ENCODE results near the gene TADA2A. TPM values are rescaled to one million over a fixed set of nuclear protein-coding genes. Genes with fewer than 3 reads are reported as not detected.

Gene TADA2A
- total RNA-seq, 1 donor from 2014 or later = 28.7 TPM

DNA sequence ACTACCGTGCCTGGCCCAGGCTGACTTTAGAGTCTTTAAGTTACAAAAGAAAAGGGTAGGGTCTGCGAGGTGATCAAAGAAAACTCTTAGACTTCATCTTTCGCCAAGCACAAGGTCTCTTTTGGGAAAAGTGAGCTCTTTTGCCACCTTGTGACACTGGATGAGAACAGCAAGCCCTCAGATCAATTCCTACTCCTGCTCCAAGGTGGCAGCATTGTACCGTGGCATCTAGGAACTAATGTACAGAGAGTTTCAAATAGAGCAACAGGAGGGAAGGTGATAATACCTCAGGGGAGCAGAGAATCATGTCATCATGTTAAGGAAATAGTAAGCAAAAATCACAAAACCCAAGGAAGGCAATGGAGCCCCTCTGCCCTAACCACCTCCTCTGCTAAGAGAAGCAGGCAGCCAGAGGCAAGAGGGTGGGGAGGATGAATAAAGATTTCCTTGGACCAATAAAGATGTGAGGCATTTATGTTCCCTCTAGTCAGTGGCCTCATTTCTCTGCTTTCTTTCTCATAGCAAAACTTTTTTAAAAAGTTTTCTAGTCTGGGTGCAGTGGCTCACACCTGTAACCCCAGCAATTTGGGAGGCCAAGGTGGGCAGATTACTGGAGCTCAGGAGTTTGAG is 33.0 kb upstream of the TADA2A start:
- H3K4me1 ChIP-seq (ENCODE audit: control insufficient read depth in 3 of 3, insufficient read depth in 3 of 3, low read length in 3 of 3) = no peaks in the 10 kb centered on the region
- H3K27me3 ChIP-seq (ENCODE audit: control insufficient read depth in 3 of 3, insufficient read depth in 3 of 3, low read length in 3 of 3) = no peaks in the 10 kb centered on the region
- H3K36me3 ChIP-seq (ENCODE audit: control insufficient read depth in 3 of 3, insufficient read depth in 3 of 3, low read length in 3 of 3) = no peaks in the 10 kb centered on the region
- H3K27ac ChIP-seq (ENCODE audit: low read depth, low read length) = no peak overlapping the region
- H3K9ac ChIP-seq (ENCODE audit: low read depth in 1 of 3, low read length in 3 of 3) = peak overlapping the region in 1 of 3 donors; percentile 17
- H3K4me3 ChIP-seq (ENCODE audit: low read length in 3 of 3) = no peak overlapping the region
- H3K9me3 ChIP-seq (ENCODE audit: control insufficient read depth in 3 of 3, low read length in 3 of 3) = no peaks in the 10 kb centered on the region

GRCh38 chr17:37375706-37376105 is 31.0 kb upstream of the TADA2A start, which contains the start of gene C17orf78:
TSS of gene C17orf78 (plus strand) at chr17:37375985. CDS start at chr17:37376093, 108 bp downstream.
- Histone ChIP-seq H3K4me1 (ENCODE audit: control insufficient read depth in 3 of 3, insufficient read depth in 3 of 3, low read length in 3 of 3) (no peaks in the 10 kb centered on the region), H3K27me3 (ENCODE audit: control insufficient read depth in 3 of 3, insufficient read depth in 3 of 3, low read length in 3 of 3) (no peaks in the 10 kb centered on the region), H3K27ac (ENCODE audit: low read depth, low read length) (no peak within 1 kb of the TSS), H3K9ac (ENCODE audit: low read depth in 1 of 3, low read length in 3 of 3) (no peak within 1 kb of the TSS), H3K9me3 (ENCODE audit: control insufficient read depth in 3 of 3, low read length in 3 of 3) (no peaks in the 10 kb centered on the region), H3K36me3 (ENCODE audit: control insufficient read depth in 3 of 3, insufficient read depth in 3 of 3, low read length in 3 of 3) (no peaks in the 10 kb centered on the region), H3K4me3 (ENCODE audit: low read length in 3 of 3) (no peak within 1 kb of the TSS)

DNA sequence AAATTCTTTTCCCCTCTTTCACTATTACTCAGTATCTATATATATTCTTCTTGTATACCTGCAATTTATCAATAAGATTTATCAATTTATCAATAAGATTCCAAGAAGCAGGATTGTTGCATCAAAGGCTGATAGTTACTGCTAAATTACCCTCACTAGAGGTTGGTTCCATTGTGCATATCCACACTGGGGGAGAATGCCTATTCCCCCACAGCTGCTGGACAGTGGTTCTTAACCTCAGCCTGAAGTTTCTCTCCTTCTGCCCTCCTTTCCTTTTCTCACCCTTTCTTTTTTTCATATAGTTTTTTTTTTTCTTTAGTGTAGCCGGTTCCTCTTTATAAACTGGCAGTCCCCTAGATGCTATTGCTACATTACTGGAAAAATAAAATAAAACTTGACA is 24.6 kb upstream of the TADA2A start:
- H3K27ac ChIP-seq (ENCODE audit: low read depth, low read length) = no peak overlapping the region
- H3K27me3 ChIP-seq (ENCODE audit: control insufficient read depth in 3 of 3, insufficient read depth in 3 of 3, low read length in 3 of 3) = no peaks in the 10 kb centered on the region
- H3K4me3 ChIP-seq (ENCODE audit: low read length in 3 of 3) = no peak overlapping the region
- H3K9me3 ChIP-seq (ENCODE audit: control insufficient read depth in 3 of 3, low read length in 3 of 3) = no peaks in the 10 kb centered on the region
- H3K36me3 ChIP-seq (ENCODE audit: control insufficient read depth in 3 of 3, insufficient read depth in 3 of 3, low read length in 3 of 3) = no peaks in the 10 kb centered on the region
- H3K9ac ChIP-seq (ENCODE audit: low read depth in 1 of 3, low read length in 3 of 3) = no peak overlapping the region
- H3K4me1 ChIP-seq (ENCODE audit: control insufficient read depth in 3 of 3, insufficient read depth in 3 of 3, low read length in 3 of 3) = no peaks in the 10 kb centered on the region

DNA sequence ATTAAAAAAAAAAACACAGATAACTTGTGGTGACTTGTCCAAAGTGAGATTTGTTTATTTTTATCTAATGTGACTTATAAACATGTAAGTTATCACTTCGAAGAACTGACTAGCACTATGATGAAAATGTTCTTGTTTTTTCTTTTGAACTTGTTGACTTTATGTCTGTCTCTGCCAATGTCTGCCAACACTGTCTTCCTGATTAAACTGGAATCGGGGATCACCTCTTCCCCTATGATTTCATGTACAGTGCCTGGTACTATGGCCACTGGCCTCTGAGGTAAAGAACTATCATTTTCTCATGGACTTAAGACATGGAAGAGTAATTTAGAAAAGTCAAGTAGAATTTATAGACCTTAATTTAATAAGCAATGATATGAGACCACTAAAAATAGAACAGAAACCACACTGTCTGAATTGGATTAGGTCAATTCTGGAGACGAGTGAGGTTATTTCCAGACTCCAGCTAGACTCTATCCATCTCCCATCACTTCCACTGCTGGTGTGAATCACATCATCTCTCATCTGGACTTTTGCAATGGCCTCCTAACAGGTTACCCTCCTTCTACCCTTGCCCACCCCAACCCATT is 22.0 kb upstream of the TADA2A start:
- Histone ChIP-seq H3K9me3 (ENCODE audit: control insufficient read depth in 3 of 3, low read length in 3 of 3) (no peaks in the 10 kb centered on the region), H3K9ac (ENCODE audit: low read depth in 1 of 3, low read length in 3 of 3) (no peak overlapping the region), H3K4me1 (ENCODE audit: control insufficient read depth in 3 of 3, insufficient read depth in 3 of 3, low read length in 3 of 3) (no peaks in the 10 kb centered on the region), H3K27ac (ENCODE audit: low read depth, low read length) (no peak overlapping the region), H3K4me3 (ENCODE audit: low read length in 3 of 3) (no peak overlapping the region), H3K27me3 (ENCODE audit: control insufficient read depth in 3 of 3, insufficient read depth in 3 of 3, low read length in 3 of 3) (no peaks in the 10 kb centered on the region), H3K36me3 (ENCODE audit: control insufficient read depth in 3 of 3, insufficient read depth in 3 of 3, low read length in 3 of 3) (no peaks in the 10 kb centered on the region)

GRCh38 chr17:37385474-37385990 is 21.2 kb upstream of the TADA2A start:
- Histone ChIP-seq H3K27me3 (ENCODE audit: control insufficient read depth in 3 of 3, insufficient read depth in 3 of 3, low read length in 3 of 3) (no peaks in the 10 kb centered on the region), H3K4me3 (ENCODE audit: low read length in 3 of 3) (no peak overlapping the region), H3K9me3 (ENCODE audit: control insufficient read depth in 3 of 3, low read length in 3 of 3) (no peaks in the 10 kb centered on the region), H3K4me1 (ENCODE audit: control insufficient read depth in 3 of 3, insufficient read depth in 3 of 3, low read length in 3 of 3) (no peaks in the 10 kb centered on the region), H3K27ac (ENCODE audit: low read depth, low read length) (no peak overlapping the region), H3K36me3 (ENCODE audit: control insufficient read depth in 3 of 3, insufficient read depth in 3 of 3, low read length in 3 of 3) (no peaks in the 10 kb centered on the region), H3K9ac (ENCODE audit: low read depth in 1 of 3, low read length in 3 of 3) (no peak overlapping the region)

GRCh38 chr17:37386462-37386861 is 20.2 kb upstream of the TADA2A start:
- no peaks in the 10 kb centered on the region for H3K36me3 ChIP-seq (ENCODE audit: control insufficient read depth in 3 of 3, insufficient read depth in 3 of 3, low read length in 3 of 3)
- no peaks in the 10 kb centered on the region for H3K27me3 ChIP-seq (ENCODE audit: control insufficient read depth in 3 of 3, insufficient read depth in 3 of 3, low read length in 3 of 3)
- H3K27ac ChIP-seq (ENCODE audit: low read depth, low read length) = no peak overlapping the region
- H3K4me1 ChIP-seq (ENCODE audit: control insufficient read depth in 3 of 3, insufficient read depth in 3 of 3, low read length in 3 of 3) = no peaks in the 10 kb centered on the region
- no peak overlapping the region for H3K9ac ChIP-seq (ENCODE audit: low read depth in 1 of 3, low read length in 3 of 3)
- no peaks in the 10 kb centered on the region for H3K9me3 ChIP-seq (ENCODE audit: control insufficient read depth in 3 of 3, low read length in 3 of 3)
- H3K4me3 ChIP-seq (ENCODE audit: low read length in 3 of 3) = no peak overlapping the region

DNA sequence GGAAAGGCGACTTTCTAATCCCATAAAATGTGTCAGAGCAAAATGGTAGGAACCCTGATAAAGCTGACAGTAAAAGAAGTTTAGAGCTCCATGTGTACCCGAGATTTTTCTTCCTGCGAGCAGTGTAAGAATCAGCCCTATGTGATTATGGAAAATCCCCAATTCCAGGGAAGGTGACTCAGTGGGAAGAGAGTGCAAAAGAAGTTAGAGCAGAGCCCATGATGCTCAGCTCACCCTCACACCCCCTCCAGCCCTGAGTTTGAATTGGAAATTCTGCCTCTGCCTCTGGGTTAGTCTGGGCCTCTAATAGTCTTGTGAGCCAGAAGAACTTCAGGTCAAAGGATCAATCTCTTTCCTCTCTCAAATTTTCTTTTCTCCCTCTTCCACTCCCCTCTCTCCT is 18.4 kb upstream of the TADA2A start:
- Histone ChIP-seq H3K4me1 (ENCODE audit: control insufficient read depth in 3 of 3, insufficient read depth in 3 of 3, low read length in 3 of 3) (peaks cover 0 to 3% (median 0%) of the 10 kb centered on the region in 3 donors), H3K27ac (ENCODE audit: low read depth, low read length) (no peak overlapping the region), H3K4me3 (ENCODE audit: low read length in 3 of 3) (no peak overlapping the region), H3K9ac (ENCODE audit: low read depth in 1 of 3, low read length in 3 of 3) (no peak overlapping the region), H3K36me3 (ENCODE audit: control insufficient read depth in 3 of 3, insufficient read depth in 3 of 3, low read length in 3 of 3) (no peaks in the 10 kb centered on the region), H3K27me3 (ENCODE audit: control insufficient read depth in 3 of 3, insufficient read depth in 3 of 3, low read length in 3 of 3) (no peaks in the 10 kb centered on the region), H3K9me3 (ENCODE audit: control insufficient read depth in 3 of 3, low read length in 3 of 3) (no peaks in the 10 kb centered on the region)

- peaks cover 0 to 3% (median 0%) of the 10 kb centered on the region in 3 donors for H3K4me1 ChIP-seq (ENCODE audit: control insufficient read depth in 3 of 3, insufficient read depth in 3 of 3, low read length in 3 of 3)
- no peak overlapping the region for H3K27ac ChIP-seq (ENCODE audit: low read depth, low read length)
- no peaks in the 10 kb centered on the region for H3K36me3 ChIP-seq (ENCODE audit: control insufficient read depth in 3 of 3, insufficient read depth in 3 of 3, low read length in 3 of 3)
- no peaks in the 10 kb centered on the region for H3K9me3 ChIP-seq (ENCODE audit: control insufficient read depth in 3 of 3, low read length in 3 of 3)
- no peak overlapping the region for H3K4me3 ChIP-seq (ENCODE audit: low read length in 3 of 3)
- H3K27me3 ChIP-seq (ENCODE audit: control insufficient read depth in 3 of 3, insufficient read depth in 3 of 3, low read length in 3 of 3) = no peaks in the 10 kb centered on the region
- no peak overlapping the region for H3K9ac ChIP-seq (ENCODE audit: low read depth in 1 of 3, low read length in 3 of 3)
These were observed 17.5 kb upstream of the TADA2A start for GRCh38 chr17:37389160-37389559.

- no peaks in the 10 kb centered on the region for H3K27me3 ChIP-seq (ENCODE audit: control insufficient read depth in 3 of 3, insufficient read depth in 3 of 3, low read length in 3 of 3)
- no peaks in the 10 kb centered on the region for H3K36me3 ChIP-seq (ENCODE audit: control insufficient read depth in 3 of 3, insufficient read depth in 3 of 3, low read length in 3 of 3)
- no peak overlapping the region for H3K4me3 ChIP-seq (ENCODE audit: low read length in 3 of 3)
- no peaks in the 10 kb centered on the region for H3K9me3 ChIP-seq (ENCODE audit: control insufficient read depth in 3 of 3, low read length in 3 of 3)
- peaks cover 0 to 3% (median 0%) of the 10 kb centered on the region in 3 donors for H3K4me1 ChIP-seq (ENCODE audit: control insufficient read depth in 3 of 3, insufficient read depth in 3 of 3, low read length in 3 of 3)
- no peak overlapping the region for H3K9ac ChIP-seq (ENCODE audit: low read depth in 1 of 3, low read length in 3 of 3)
- H3K27ac ChIP-seq (ENCODE audit: low read depth, low read length) = no peak overlapping the region
These were observed 15.5 kb upstream of the TADA2A start for GRCh38 chr17:37391146-37391545.

- Histone ChIP-seq H3K4me1 (ENCODE audit: control insufficient read depth in 3 of 3, insufficient read depth in 3 of 3, low read length in 3 of 3) (peaks cover 0 to 3% (median 0%) of the 10 kb centered on the region in 3 donors), H3K4me3 (ENCODE audit: low read length in 3 of 3) (no peak overlapping the region), H3K27ac (ENCODE audit: low read depth, low read length) (no peak overlapping the region), H3K9me3 (ENCODE audit: control insufficient read depth in 3 of 3, low read length in 3 of 3) (no peaks in the 10 kb centered on the region), H3K27me3 (ENCODE audit: control insufficient read depth in 3 of 3, insufficient read depth in 3 of 3, low read length in 3 of 3) (no peaks in the 10 kb centered on the region), H3K36me3 (ENCODE audit: control insufficient read depth in 3 of 3, insufficient read depth in 3 of 3, low read length in 3 of 3) (no peaks in the 10 kb centered on the region), H3K9ac (ENCODE audit: low read depth in 1 of 3, low read length in 3 of 3) (no peak overlapping the region)
These were observed 14.6 kb upstream of the TADA2A start for GRCh38 chr17:37392024-37392590.

Data from skeletal muscle tissue (tissue), 4 donors.